ENCODE measurements around the gene BACH2.

DNA sequence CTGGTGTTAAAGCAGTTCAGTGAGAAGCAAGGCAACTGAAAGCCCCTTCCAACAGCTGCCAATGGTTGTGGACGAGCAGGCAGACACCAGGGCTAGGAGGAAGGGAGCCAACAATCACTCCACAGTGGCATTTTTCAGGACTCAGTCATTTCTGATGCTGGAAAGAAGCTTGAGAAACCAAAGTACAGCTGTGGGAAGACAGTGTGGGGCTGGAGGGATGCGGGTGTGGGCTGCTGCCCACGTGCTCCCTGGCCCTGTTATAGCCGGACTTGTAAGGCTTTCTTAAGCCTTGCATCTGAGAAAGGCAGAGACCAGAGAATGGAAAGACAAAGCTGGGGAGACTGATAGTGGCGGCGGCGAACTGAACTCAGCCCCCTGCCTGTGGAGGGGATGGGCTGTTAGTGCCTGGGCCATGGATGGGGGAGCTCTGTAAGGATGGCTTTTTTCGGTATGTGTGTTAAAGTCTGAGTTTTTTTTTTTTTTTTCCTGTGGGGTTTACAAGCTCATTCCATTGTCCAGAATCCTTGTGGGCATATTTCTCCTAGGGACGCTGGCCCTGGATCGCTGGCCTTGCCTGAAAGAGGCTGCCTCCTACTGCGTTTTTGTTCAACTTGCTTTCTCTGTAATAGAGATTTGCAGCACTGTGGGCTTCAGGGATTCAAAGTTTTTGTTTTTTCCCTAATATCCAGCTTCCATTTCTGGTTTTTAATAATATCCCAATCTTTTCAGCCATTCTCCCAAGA lies 310.7 kb downstream of the BACH2 start:
- no peak for TF ChIP-seq RAD21 (conservative IDR thresholded peaks at IDR 0.05 in 1 of 2, IDR thresholded peaks at IDR 0.05 in 1 of 2)
- TF ChIP-seq NR3C1 (IDR thresholded peaks at IDR 0.05) = no peak
- TF ChIP-seq, protein P1, sequence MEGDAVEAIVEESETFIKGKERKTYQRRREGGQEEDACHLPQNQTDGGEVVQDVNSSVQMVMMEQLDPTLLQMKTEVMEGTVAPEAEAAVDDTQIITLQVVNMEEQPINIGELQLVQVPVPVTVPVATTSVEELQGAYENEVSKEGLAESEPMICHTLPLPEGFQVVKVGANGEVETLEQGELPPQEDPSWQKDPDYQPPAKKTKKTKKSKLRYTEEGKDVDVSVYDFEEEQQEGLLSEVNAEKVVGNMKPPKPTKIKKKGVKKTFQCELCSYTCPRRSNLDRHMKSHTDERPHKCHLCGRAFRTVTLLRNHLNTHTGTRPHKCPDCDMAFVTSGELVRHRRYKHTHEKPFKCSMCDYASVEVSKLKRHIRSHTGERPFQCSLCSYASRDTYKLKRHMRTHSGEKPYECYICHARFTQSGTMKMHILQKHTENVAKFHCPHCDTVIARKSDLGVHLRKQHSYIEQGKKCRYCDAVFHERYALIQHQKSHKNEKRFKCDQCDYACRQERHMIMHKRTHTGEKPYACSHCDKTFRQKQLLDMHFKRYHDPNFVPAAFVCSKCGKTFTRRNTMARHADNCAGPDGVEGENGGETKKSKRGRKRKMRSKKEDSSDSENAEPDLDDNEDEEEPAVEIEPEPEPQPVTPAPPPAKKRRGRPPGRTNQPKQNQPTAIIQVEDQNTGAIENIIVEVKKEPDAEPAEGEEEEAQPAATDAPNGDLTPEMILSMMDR (IDR thresholded peaks at IDR 0.05) = no peak
- TF ChIP-seq CEBPB (IDR thresholded peaks at IDR 0.05) = no peak
- TF ChIP-seq HOXA7 (CRISPR knock-in tag; IDR thresholded peaks at IDR 0.05) = no peak
